Activated CD8-positive, alpha-beta memory T cell treated with anti-CD3 and anti-CD28 coated beads, Interleukin-2, amount 50 U/mL, for 4 hours (primary cell): ENCODE results near the gene USP2.
"Not testable (repeated sequence)": the region's sequence is repeated elsewhere in the genome, so short reads cannot be mapped to it uniquely, and the experiment has no call there.

Source experiments
- DNase-seq: peaks from one replicate; pipeline ENCODE4 v3.0.0-alpha.2; 2020

Gene USP2

GRCh38 chr11:119410501-119410900, 29.0 kb upstream of the USP2 start:
- no peak for DNase-seq

GRCh38 chr11:119409731-119410130, 28.2 kb upstream of the USP2 start:
- DNase-seq: no peak

- no peak for DNase-seq
These were observed 24.5 kb upstream of the USP2 start for GRCh38 chr11:119406005-119406404.

- DNase-seq: not testable (repeated sequence)
These were observed 24.0 kb upstream of the USP2 start for GRCh38 chr11:119405448-119405847.

GRCh38 chr11:119404872-119405271, 23.4 kb upstream of the USP2 start:
- DNase-seq: no peak

GRCh38 chr11:119403021-119403420, 21.5 kb upstream of the USP2 start:
- DNase-seq: no peak

- DNase-seq: no peak
These were observed 21.0 kb upstream of the USP2 start for GRCh38 chr11:119402470-119402869.

- DNase-seq: no peak
These were observed 19.4 kb upstream of the USP2 start for GRCh38 chr11:119400860-119401259.

- no peak for DNase-seq
These were observed 16.2 kb upstream of the USP2 start for GRCh38 chr11:119397740-119398139.

- DNase-seq: no peak
These were observed 15.3 kb upstream of the USP2 start for GRCh38 chr11:119396835-119397234.

- no peak for DNase-seq
These were observed 9.8 kb upstream of the USP2 start for GRCh38 chr11:119391275-119391674.

GRCh38 chr11:119389611-119390254, 8.2 kb upstream of the USP2 start:
- DNase-seq: no peak

GRCh38 chr11:119388103-119388502, 6.6 kb upstream of the USP2 start:
- DNase-seq: no peak

GRCh38 chr11:119384332-119384731, 2.8 kb upstream of the USP2 start:
- DNase-seq: no peak

GRCh38 chr11:119382513-119382912, 1.0 kb upstream of the USP2 start:
- DNase-seq: not testable (repeated sequence)

GRCh38 chr11:119382101-119382500, 611 bp upstream of the USP2 start:
- no peak for DNase-seq

- no peak for DNase-seq
These were observed 686 bp downstream of the USP2 start for GRCh38 chr11:119380827-119381180.

GRCh38 chr11:119380160-119380826, 1.2 kb downstream of the USP2 start:
- DNase-seq: no peak

- no peak for DNase-seq
These were observed 2.5 kb downstream of the USP2 start for GRCh38 chr11:119378851-119379465.

GRCh38 chr11:119377961-119378667, 3.4 kb downstream of the USP2 start:
- DNase-seq: no peak

GRCh38 chr11:119377112-119377901, 4.2 kb downstream of the USP2 start:
- no peak for DNase-seq

- no peak for DNase-seq
These were observed 5.2 kb downstream of the USP2 start for GRCh38 chr11:119376197-119376847.
